Esophagus squamous epithelium (tissue), 4 donors: ENCODE measurements around the gene AOX1.

Source experiments
- POLR2A ChIP-seq, 4 donors: fragments of 450-650 bp; IDR thresholded peaks; one replicate each; pipeline ENCODE4 v1.6.1; 2017; ENCODE audit warnings: antibody characterized with exemption in 4 of 4, mild to moderate bottlenecking in 4 of 4, moderate library complexity in 3 of 4
- TF ChIP-seq, protein P1 (sequence below), 6 experiments: fragments of 450-650 bp in 4 of 6; fragments of 200-600 bp in 2 of 6; sonication (generic) in 2 of 6; IDR thresholded peaks; one replicate each; pipeline ENCODE4 v1.5.1; 2016 to 2019; ENCODE audit warnings: antibody characterized with exemption in 6 of 6, mild to moderate bottlenecking in 4 of 6, moderate library complexity in 4 of 6

DNA sequence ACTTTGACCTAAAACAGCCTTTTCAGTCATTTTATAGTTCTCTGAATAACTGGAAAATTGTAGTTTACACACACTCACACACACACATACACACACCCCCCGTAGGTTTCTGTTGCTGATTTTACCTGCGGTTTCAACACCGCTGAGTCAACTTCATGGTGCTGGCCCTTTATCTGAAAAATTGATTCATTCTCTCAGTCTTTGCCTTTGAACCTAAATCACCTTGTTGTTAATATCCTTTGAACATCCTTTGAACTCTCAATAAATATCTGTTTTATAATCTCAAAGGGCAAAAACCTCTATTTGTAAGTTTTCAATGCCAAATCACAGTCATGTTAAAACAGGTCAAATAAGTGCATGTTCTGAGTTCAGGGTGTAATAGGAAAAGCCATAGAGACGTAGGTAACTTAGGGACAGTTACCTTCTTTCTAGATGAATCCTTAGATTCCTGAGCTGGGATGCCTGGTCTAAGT lies 116.9 kb downstream of the AOX1 start:
- TF ChIP-seq, protein P1, sequence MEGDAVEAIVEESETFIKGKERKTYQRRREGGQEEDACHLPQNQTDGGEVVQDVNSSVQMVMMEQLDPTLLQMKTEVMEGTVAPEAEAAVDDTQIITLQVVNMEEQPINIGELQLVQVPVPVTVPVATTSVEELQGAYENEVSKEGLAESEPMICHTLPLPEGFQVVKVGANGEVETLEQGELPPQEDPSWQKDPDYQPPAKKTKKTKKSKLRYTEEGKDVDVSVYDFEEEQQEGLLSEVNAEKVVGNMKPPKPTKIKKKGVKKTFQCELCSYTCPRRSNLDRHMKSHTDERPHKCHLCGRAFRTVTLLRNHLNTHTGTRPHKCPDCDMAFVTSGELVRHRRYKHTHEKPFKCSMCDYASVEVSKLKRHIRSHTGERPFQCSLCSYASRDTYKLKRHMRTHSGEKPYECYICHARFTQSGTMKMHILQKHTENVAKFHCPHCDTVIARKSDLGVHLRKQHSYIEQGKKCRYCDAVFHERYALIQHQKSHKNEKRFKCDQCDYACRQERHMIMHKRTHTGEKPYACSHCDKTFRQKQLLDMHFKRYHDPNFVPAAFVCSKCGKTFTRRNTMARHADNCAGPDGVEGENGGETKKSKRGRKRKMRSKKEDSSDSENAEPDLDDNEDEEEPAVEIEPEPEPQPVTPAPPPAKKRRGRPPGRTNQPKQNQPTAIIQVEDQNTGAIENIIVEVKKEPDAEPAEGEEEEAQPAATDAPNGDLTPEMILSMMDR (IDR thresholded peaks at IDR 0.05), result no peak
- TF ChIP-seq POLR2A (IDR thresholded peaks at IDR 0.05), result no peak
